CD4-positive, alpha-beta T cell treated with Interleukin-4 for 4 hours (primary cell): ENCODE measurements around the gene DNAJC13.
"Not testable (repeated sequence)": the region's sequence is repeated elsewhere in the genome, so short reads cannot be mapped to it uniquely, and the experiment has no call there.

ENCODE experiments used
- DNase-seq: peaks from one replicate; pipeline ENCODE4 v3.0.0-alpha.2; 2020

Gene DNAJC13

GRCh38 chr3:132550579-132551305 lies 133.4 kb downstream of the DNAJC13 start:
- DNase-seq, result no peak

GRCh38 chr3:132553826-132554225 lies 136.5 kb downstream of the DNAJC13 start:
- DNase-seq, result no peak

GRCh38 chr3:132554437-132554836 lies 137.1 kb downstream of the DNAJC13 start:
- DNase-seq, result no peak

GRCh38 chr3:132555306-132556035 lies 138.2 kb downstream of the DNAJC13 start:
- DNase-seq, result no peak

- not testable (repeated sequence) for DNase-seq
These were observed 138.7 kb downstream of the DNAJC13 start for GRCh38 chr3:132556036-132556386.

- no peak for DNase-seq
These were observed 139.3 kb downstream of the DNAJC13 start for GRCh38 chr3:132556508-132557159.

- no peak for DNase-seq
These were observed 143.7 kb downstream of the DNAJC13 start for GRCh38 chr3:132561003-132561402.

GRCh38 chr3:132563420-132564069 lies 146.2 kb downstream of the DNAJC13 start:
- DNase-seq, result no peak

GRCh38 chr3:132564070-132564465 lies 146.8 kb downstream of the DNAJC13 start:
- DNase-seq, result no peak

- no peak for DNase-seq
These were observed 151.1 kb downstream of the DNAJC13 start for GRCh38 chr3:132568422-132568821.

GRCh38 chr3:132569153-132569552 lies 151.9 kb downstream of the DNAJC13 start:
- DNase-seq, result no peak

- DNase-seq, result no peak
These were observed 152.3 kb downstream of the DNAJC13 start for GRCh38 chr3:132569580-132569979.

GRCh38 chr3:132570016-132570415 lies 152.7 kb downstream of the DNAJC13 start:
- no peak for DNase-seq

GRCh38 chr3:132573797-132574211 lies 156.5 kb downstream of the DNAJC13 start:
- no peak for DNase-seq

- no peak for DNase-seq
These were observed 170.1 kb downstream of the DNAJC13 start for GRCh38 chr3:132587401-132587800.
